A673 (cell line): ENCODE results near the gene NDST4. TPM values are rescaled to one million over a fixed set of nuclear protein-coding genes. Genes with fewer than 3 reads are reported as not detected.

Experiments used
- BruUV-seq: library from RNA; stranded (reverse); fragments of 400-500 nt; replicated peaks from 2 replicates; lab custom pipeline; 2021; lab: Mats Ljungman, UMichigan
- CTCF ChIA-PET: fragments of 300-600 bp; sonication (Branson Sonifier 250); formaldehyde crosslinking; loops from one replicate; lab custom pipeline; 2022; ENCODE audit warnings: antibody characterized with exemption; lab: Charles Lee
- POLR2A ChIA-PET: fragments of 300-600 bp; sonication (Branson Sonifier 250); formaldehyde crosslinking; loops from one replicate; lab custom pipeline; 2022; ENCODE audit warnings: antibody characterized with exemption; ENCODE audit not compliant: low non-redundant PET; lab: Charles Lee
- DNase-seq: peaks from one replicate; pipeline ENCODE4 v3.0.0-alpha.2; 2015; ENCODE audit warnings: low spot score
- H3K27ac ChIP-seq: fragments of 200-600 bp; sonication (generic); 2 replicates; pipeline ENCODE4 v1.5.1; 2016; ENCODE audit warnings: mixed run types, low read depth, mild to moderate bottlenecking, mixed read lengths, antibody characterized with exemption, low read length; ENCODE audit not compliant: poor library complexity, severe bottlenecking
- H3K27me3 ChIP-seq: fragments of 200-600 bp; sonication (generic); replicated peaks from 2 replicates; pipeline ENCODE4 v1.6.1; 2017; ENCODE audit warnings: mixed run types, low read depth, mild to moderate bottlenecking, mixed read lengths, antibody characterized with exemption, low read length; ENCODE audit not compliant: insufficient read depth, poor library complexity
- H3K36me3 ChIP-seq: fragments of 200-600 bp; sonication (generic); 2 replicates; pipeline ENCODE4 v1.6.1; 2016; ENCODE audit warnings: mixed run types, mild to moderate bottlenecking, mixed read lengths, antibody characterized with exemption, low read length; ENCODE audit not compliant: insufficient read depth, poor library complexity, severe bottlenecking
- H3K4me1 ChIP-seq: fragments of 200-600 bp; sonication (generic); 2 replicates; pipeline ENCODE4 v1.6.1; 2017; ENCODE audit warnings: mixed run types, mild to moderate bottlenecking, mixed read lengths, antibody characterized with exemption, low read length; ENCODE audit not compliant: insufficient read depth, poor library complexity, severe bottlenecking
- H3K4me3 ChIP-seq: fragments of 200-600 bp; sonication (generic); 2 replicates; pipeline ENCODE4 v1.5.1; 2016; ENCODE audit warnings: low read depth, mixed run types, mild to moderate bottlenecking, mixed read lengths, low read length; ENCODE audit not compliant: poor library complexity, severe bottlenecking
- H3K9me3 ChIP-seq: fragments of 200-600 bp; sonication (generic); 2 replicates; pipeline ENCODE4 v1.6.1; 2016; ENCODE audit warnings: mixed run types, low read depth, mild to moderate bottlenecking, mixed read lengths, antibody characterized with exemption, low read length; ENCODE audit not compliant: poor library complexity, severe bottlenecking
- EZH2 ChIP-seq: fragments of 200-600 bp; sonication (generic); IDR thresholded peaks from 2 replicates; pipeline ENCODE4 v1.6.1; 2017; ENCODE audit warnings: borderline replicate concordance, low read depth, mild to moderate bottlenecking, mixed read lengths, antibody characterized with exemption, low read length; ENCODE audit not compliant: poor library complexity, severe bottlenecking
- intact Hi-C: fragments of 100-400 bp; cut with micrococcal nuclease; formaldehyde crosslinking; loops from one replicate; pipeline ENCODE4 v1.10.0; 2022; ENCODE audit not compliant: unreplicated experiment
- total RNA-seq: library from RNA; stranded (reverse); gene quantifications from 2 replicates; pipeline ENCODE4 v1.2.3, GENCODE V29; 2021
- TF ChIP-seq, protein P1 (sequence below): fragments of 300-800, 200-600 bp; sonication (generic); conservative IDR thresholded peaks from 2 replicates; pipeline ENCODE4 v1.5.1; 2017; ENCODE audit warnings: low read depth, mild to moderate bottlenecking, antibody characterized with exemption, low read length, moderate library complexity, mixed read lengths

Gene NDST4
- total RNA-seq, 1 experiment from 2014 or later: 32.8 TPM

DNA sequence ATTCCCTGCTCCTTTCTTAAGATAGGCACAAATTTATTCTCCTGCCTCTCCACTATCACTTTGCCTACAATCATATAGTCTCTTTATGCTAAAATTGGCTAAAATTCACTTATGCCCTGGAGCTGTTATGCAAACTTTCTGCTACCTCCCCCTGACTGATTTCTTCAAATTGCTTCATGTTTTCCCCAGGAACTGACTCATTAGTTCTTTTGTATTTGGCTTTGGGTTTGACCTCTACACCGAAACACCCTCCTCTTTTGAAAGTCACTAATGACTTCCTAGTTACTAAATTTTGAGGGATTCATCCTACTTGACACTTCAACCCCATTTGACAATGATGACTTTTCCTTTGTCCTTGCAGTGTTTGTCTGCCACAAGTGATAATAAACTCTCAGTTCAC lies 222.6 kb downstream of the NDST4 start:
- intact Hi-C loops: no loop called here
- TF ChIP-seq, protein P1, sequence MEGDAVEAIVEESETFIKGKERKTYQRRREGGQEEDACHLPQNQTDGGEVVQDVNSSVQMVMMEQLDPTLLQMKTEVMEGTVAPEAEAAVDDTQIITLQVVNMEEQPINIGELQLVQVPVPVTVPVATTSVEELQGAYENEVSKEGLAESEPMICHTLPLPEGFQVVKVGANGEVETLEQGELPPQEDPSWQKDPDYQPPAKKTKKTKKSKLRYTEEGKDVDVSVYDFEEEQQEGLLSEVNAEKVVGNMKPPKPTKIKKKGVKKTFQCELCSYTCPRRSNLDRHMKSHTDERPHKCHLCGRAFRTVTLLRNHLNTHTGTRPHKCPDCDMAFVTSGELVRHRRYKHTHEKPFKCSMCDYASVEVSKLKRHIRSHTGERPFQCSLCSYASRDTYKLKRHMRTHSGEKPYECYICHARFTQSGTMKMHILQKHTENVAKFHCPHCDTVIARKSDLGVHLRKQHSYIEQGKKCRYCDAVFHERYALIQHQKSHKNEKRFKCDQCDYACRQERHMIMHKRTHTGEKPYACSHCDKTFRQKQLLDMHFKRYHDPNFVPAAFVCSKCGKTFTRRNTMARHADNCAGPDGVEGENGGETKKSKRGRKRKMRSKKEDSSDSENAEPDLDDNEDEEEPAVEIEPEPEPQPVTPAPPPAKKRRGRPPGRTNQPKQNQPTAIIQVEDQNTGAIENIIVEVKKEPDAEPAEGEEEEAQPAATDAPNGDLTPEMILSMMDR: no peak
- no peak for TF ChIP-seq EZH2
- POLR2A ChIA-PET: no interaction called here

DNA sequence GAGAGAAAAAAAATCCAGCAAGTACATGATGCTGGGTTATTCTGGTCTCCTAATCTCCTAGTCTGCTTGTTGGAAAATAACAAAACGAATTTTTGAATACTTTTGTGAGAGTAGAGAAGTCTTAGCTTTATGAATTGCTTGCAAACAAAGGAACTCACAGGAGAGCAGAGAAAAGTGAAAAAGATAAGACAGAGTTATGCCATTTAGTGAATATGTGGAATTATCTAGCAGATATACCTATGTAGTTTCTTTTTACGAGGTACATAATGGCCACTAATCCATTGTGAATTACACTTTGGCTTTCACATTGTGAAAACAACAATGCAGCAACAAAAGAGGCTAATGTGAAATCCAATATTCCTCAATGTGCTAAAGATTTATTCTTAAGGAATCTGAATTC lies 226.7 kb downstream of the NDST4 start:
- Histone ChIP-seq H3K4me3 (no peak overlapping the region), H3K27ac (no peak overlapping the region), H3K27me3 (no peaks in the 10 kb centered on the region), H3K4me1 (peaks cover 10% of the 10 kb centered on the region), H3K36me3 (no peaks in the 10 kb centered on the region), H3K9me3 (no peaks in the 10 kb centered on the region)
- no peak for DNase-seq
- ChIA-PET CTCF (no interaction called here), POLR2A (no interaction called here)
- TF ChIP-seq EZH2: no peak
- TF ChIP-seq, protein P1: no peak
- intact Hi-C loops: no loop called here
- no TSS peak for BruUV-seq

More for the DNA sequence above, 222.6 kb downstream of the NDST4 start:
- BruUV-seq: no TSS peak
- peak; percentile 40 for DNase-seq
- peaks cover 10% of the 10 kb centered on the region for H3K4me1 ChIP-seq
- no peaks in the 10 kb centered on the region for H3K27me3 ChIP-seq
- no peaks in the 10 kb centered on the region for H3K36me3 ChIP-seq
- CTCF ChIA-PET: interaction anchor here (0.6 kb wide), 1 partner anchor 1092 kb away, joined by 3 read pairs; no protein-coding TSS in a partner anchor
- H3K27ac ChIP-seq: no peak overlapping the region
- H3K4me3 ChIP-seq: no peak overlapping the region
- H3K9me3 ChIP-seq: peaks cover 5% of the 10 kb centered on the region

DNA sequence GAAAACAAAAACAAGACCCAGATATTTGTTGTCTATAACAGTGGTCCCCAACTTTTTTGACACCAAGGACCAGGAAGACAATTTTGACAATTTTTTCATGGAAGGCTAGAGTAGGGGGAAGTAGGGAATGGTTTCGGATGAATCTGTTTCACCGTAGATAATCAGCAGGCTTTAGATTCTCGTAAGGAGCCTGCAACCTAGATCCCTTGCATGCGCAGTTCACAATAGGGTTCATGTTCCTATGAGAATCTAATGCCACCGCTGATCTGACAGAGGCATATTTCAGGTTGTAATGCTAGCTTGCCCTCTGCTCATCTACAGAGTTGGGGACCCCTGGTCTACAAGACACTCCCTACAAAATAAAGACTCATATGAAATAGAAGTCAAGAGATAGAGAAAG lies 229.8 kb downstream of the NDST4 start:
- intact Hi-C loops: no loop called here
- no TSS peak for BruUV-seq
- TF ChIP-seq EZH2: no peak
- TF ChIP-seq, protein P1: no peak

More for the DNA sequence above, 229.8 kb downstream of the NDST4 start:
- ChIA-PET CTCF (no interaction called here), POLR2A (no interaction called here)
- no peaks in the 10 kb centered on the region for H3K9me3 ChIP-seq
- no peaks in the 10 kb centered on the region for H3K27me3 ChIP-seq
- H3K4me3 ChIP-seq: no peak overlapping the region
- no peaks in the 10 kb centered on the region for H3K4me1 ChIP-seq
- H3K36me3 ChIP-seq: no peaks in the 10 kb centered on the region
- DNase-seq: no peak
- H3K27ac ChIP-seq: no peak overlapping the region
